ENCODE data around the gene LMNTD1. TPM values are rescaled to one million over a fixed set of nuclear protein-coding genes. Genes with fewer than 3 reads are reported as not detected.

Gene LMNTD1
- total and polyA plus RNA-seq, 2 of the 4 experiments (the other 2 are of a cell fraction): 1.5 to 4.3 TPM

- dilution Hi-C loops (cut with HindIII; ENCODE audit: low sequenced_read_pairs, unreplicated experiment): no loop called here
Measured at GRCh38 chr12:25584596-25584995, 31.5 kb upstream of the LMNTD1 start.

More at GRCh38 chr12:25584596-25584995, 31.5 kb upstream of the LMNTD1 start:
- Histone ChIP-seq H3K4me1 (ENCODE audit: control insufficient read depth, insufficient read depth, low read length) (no peaks in the 10 kb centered on the region), H3K14ac (replicated peaks; ENCODE audit: low read depth, low read length) (no peak overlapping the region), H3K27me3 (ENCODE audit: control insufficient read depth, insufficient read depth, low read length) (no peaks in the 10 kb centered on the region), H3K9ac (ENCODE audit: low read depth, low read length) (no peak overlapping the region), H3K4me3 (ENCODE audit: insufficient read depth, low read depth, low read length) (no peak overlapping the region), H3K56ac (ENCODE audit: extremely low read depth, insufficient read depth, low read length) (no peak overlapping the region), H2AFZ (replicated peaks; ENCODE audit: low read length, poor library complexity) (no peak overlapping the region), H4K20me1 (ENCODE audit: insufficient read depth, low read length) (no peaks in the 10 kb centered on the region), H2BK15ac (ENCODE audit: low read depth, low read length) (no peak overlapping the region), H3K79me1 (ENCODE audit: low read depth in 1 of 2, low read length in 2 of 2) (no peaks in the 10 kb centered on the region), H2AK9ac (replicated peaks; ENCODE audit: low read depth, low read length, poor library complexity) (no peak overlapping the region), H3K23ac (ENCODE audit: low read depth, low read length) (no peak overlapping the region), H3K4ac (ENCODE audit: low read depth, low read length) (no peak overlapping the region), H2BK120ac (ENCODE audit: low read depth, low read length) (no peak overlapping the region), H3K36me3 (ENCODE audit: control insufficient read depth, insufficient read depth, low read length) (no peaks in the 10 kb centered on the region), H3K9me3 (ENCODE audit: control insufficient read depth, insufficient read depth, low read length) (peaks cover 4% of the 10 kb centered on the region), H4K91ac (ENCODE audit: insufficient read depth, low read depth, low read length) (no peak overlapping the region), H3K9me1 (ENCODE audit: insufficient read depth, low read length) (no peaks in the 10 kb centered on the region), H4K5ac (ENCODE audit: low read depth, low read length) (no peak overlapping the region), H4K8ac (ENCODE audit: low read depth in 2 of 2, low read length in 2 of 2) (no peak overlapping the region), H2BK5ac (ENCODE audit: low read depth, low read length, poor library complexity, severe bottlenecking) (no peak overlapping the region), H2AK5ac (ENCODE audit: low read depth, low read length) (no peak overlapping the region), H3K27ac (ENCODE audit: insufficient read depth, low read length) (no peak overlapping the region), H2BK20ac (ENCODE audit: low read depth, low read length) (no peak overlapping the region), H3K18ac (ENCODE audit: low read depth, low read length) (no peak overlapping the region), H3K4me2 (ENCODE audit: low read depth, low read length) (no peak overlapping the region)
- in situ Hi-C loops (cut with MboI; ENCODE audit: low sequenced_read_pairs) (no loop called here), intact Hi-C loops (cut with micrococcal nuclease) (no loop called here)
- DNase-seq (no peak), ATAC-seq (ENCODE audit: low read depth) (no peak)
- TF ChIP-seq RFX5 (IDR thresholded peaks at IDR 0.05; ENCODE audit: low read depth, low read length) (no peak), MXI1 (IDR thresholded peaks at IDR 0.05; ENCODE audit: borderline replicate concordance, low read depth, low read length) (no peak), MAFK (IDR thresholded peaks at IDR 0.05; ENCODE audit: low read depth, low read length) (no peak), MAZ (IDR thresholded peaks at IDR 0.05; ENCODE audit: borderline replicate concordance, low read depth, low read length) (no peak), CEBPB (IDR thresholded peaks at IDR 0.05; ENCODE audit: low read depth, low read length) (no peak), POLR2A (IDR thresholded peaks at IDR 0.05; ENCODE audit: low read depth, low read length) (no peak), CHD1 (IDR thresholded peaks at IDR 0.05; ENCODE audit: low read depth, low read length) (no peak), RCOR1 (IDR thresholded peaks at IDR 0.05; ENCODE audit: insufficient replicate concordance, low read length) (no peak), BHLHE40 (IDR thresholded peaks at IDR 0.05; ENCODE audit: low read depth, low read length) (no peak), ELK1 (IDR thresholded peaks at IDR 0.05; ENCODE audit: borderline replicate concordance, low read depth, low read length) (no peak), FOS (IDR thresholded peaks at IDR 0.05; ENCODE audit: low read depth, low read length) (no peak), SMC3 (IDR thresholded peaks at IDR 0.05; ENCODE audit: low read depth, low read length) (no peak), RAD21 (IDR thresholded peaks at IDR 0.05; ENCODE audit: low read length) (no peak), NFE2L2 (IDR thresholded peaks at IDR 0.05; ENCODE audit: low read depth, low read length) (no peak), CTCF (conservative IDR thresholded peaks at IDR 0.05; ENCODE audit: low read depth, low read length) (no peak)
- TF ChIP-seq, protein P1, sequence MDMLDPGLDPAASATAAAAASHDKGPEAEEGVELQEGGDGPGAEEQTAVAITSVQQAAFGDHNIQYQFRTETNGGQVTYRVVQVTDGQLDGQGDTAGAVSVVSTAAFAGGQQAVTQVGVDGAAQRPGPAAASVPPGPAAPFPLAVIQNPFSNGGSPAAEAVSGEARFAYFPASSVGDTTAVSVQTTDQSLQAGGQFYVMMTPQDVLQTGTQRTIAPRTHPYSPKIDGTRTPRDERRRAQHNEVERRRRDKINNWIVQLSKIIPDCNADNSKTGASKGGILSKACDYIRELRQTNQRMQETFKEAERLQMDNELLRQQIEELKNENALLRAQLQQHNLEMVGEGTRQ (IDR thresholded peaks at IDR 0.05; ENCODE audit: low read depth, low read length): no peak
- no CpG with 5 or more reads among the region's 5 CpGs for WGBS, 2 experiments (ENCODE audit: extremely low coverage in 2 of 2, insufficient read length in 1 of 2)
- BruUV-seq (replicated peaks): no TSS peak
- POLR2A ChIA-PET (ENCODE audit: unreplicated experiment): no interaction called here
- CTCF ChIA-PET: no interaction called here

Data from IMR-90 (cell line).